ENCODE data around the gene FANCB.

FANCB gene

GRCh38 chrX:14872851-14873675, at the start of gene FANCB, which contains the start of gene MOSPD2:
TSS of gene FANCB (minus strand) at chrX:14873069. CDS start at chrX:14865510, 7,559 bp downstream.
TSS of gene MOSPD2 (plus strand) at chrX:14873421. CDS start at chrX:14873529, 108 bp downstream.
- DNase-seq: peak; percentile 95

- DNase-seq: no peak
These were observed 49.6 kb upstream of the FANCB start for GRCh38 chrX:14922437-14922836.

GRCh38 chrX:14920196-14920595, 47.3 kb upstream of the FANCB start:
- no peak for DNase-seq

GRCh38 chrX:14919407-14919806, 46.5 kb upstream of the FANCB start:
- no peak for DNase-seq

GRCh38 chrX:14916017-14916674, 43.3 kb upstream of the FANCB start:
- DNase-seq: no peak

GRCh38 chrX:14915596-14915995, 42.7 kb upstream of the FANCB start:
- DNase-seq: no peak

GRCh38 chrX:14913241-14913640, 40.4 kb upstream of the FANCB start:
- DNase-seq: no peak

- no peak for DNase-seq
These were observed 31.0 kb upstream of the FANCB start for GRCh38 chrX:14903891-14904290.

- DNase-seq: no peak
These were observed 29.7 kb upstream of the FANCB start for GRCh38 chrX:14902537-14902936.

GRCh38 chrX:14899607-14900006, 26.7 kb upstream of the FANCB start:
- peak; percentile 3 for DNase-seq

- no peak for DNase-seq
These were observed 24.2 kb upstream of the FANCB start for GRCh38 chrX:14897042-14897441.

- no peak for DNase-seq
These were observed 23.4 kb upstream of the FANCB start for GRCh38 chrX:14896273-14896672.

- no peak for DNase-seq
These were observed 13.4 kb upstream of the FANCB start for GRCh38 chrX:14886252-14886651.

- DNase-seq: no peak
These were observed 11.8 kb upstream of the FANCB start for GRCh38 chrX:14884714-14885113.

GRCh38 chrX:14883826-14884225, 11.0 kb upstream of the FANCB start:
- no peak for DNase-seq

GRCh38 chrX:14875624-14876023, 2.8 kb upstream of the FANCB start:
- DNase-seq: no peak

GRCh38 chrX:14873676-14874049, 794 bp upstream of the FANCB start:
- no peak for DNase-seq

GRCh38 chrX:14872355-14872754, 514 bp downstream of the FANCB start:
- no peak for DNase-seq

- DNase-seq: no peak
These were observed 1.1 kb downstream of the FANCB start for GRCh38 chrX:14871767-14872166.

GRCh38 chrX:14865201-14865600, 7.7 kb downstream of the FANCB start:
- DNase-seq: no peak

- DNase-seq: no peak
These were observed 8.2 kb downstream of the FANCB start for GRCh38 chrX:14864631-14865030.

GRCh38 chrX:14851526-14851925, 21.3 kb downstream of the FANCB start:
- no peak for DNase-seq

- no peak for DNase-seq
These were observed 29.2 kb downstream of the FANCB start for GRCh38 chrX:14843666-14844065.

- DNase-seq: no peak
These were observed 35.7 kb downstream of the FANCB start for GRCh38 chrX:14837155-14837554.
